K562 (cell line): Measurements from ENCODE around the gene CFAP221. TPM values are rescaled to one million over a fixed set of nuclear protein-coding genes. Genes with fewer than 3 reads are reported as not detected.

Experiments
- ATAC-seq: fragments of 200-7000 bp; cut with Tn5 transposase; 3 replicates; pipeline ENCODE4 v1.9.1; 2020; ENCODE audit warnings: moderate library complexity
- BruUV-seq: library from RNA; stranded (reverse); fragments of 400-500 nt; replicated peaks from 2 replicates; lab custom pipeline; 2021; lab: Mats Ljungman, UMichigan
- CTCF ChIA-PET: fragments of 300-600 bp; formaldehyde crosslinking; extraction: SDS; loops from one replicate; lab custom pipeline; 2021; ENCODE audit warnings: low intra/inter-chr PET ratio; lab: Yijun Ruan, JAX
- POLR2A ChIA-PET: fragments of 300-600, 350-650 bp; sonication (Branson Sonifier 250); formaldehyde crosslinking; extraction: SDS; loops from one replicate; lab custom pipeline; 2021; ENCODE audit warnings: antibody characterized with exemption, inconsistent platforms; lab: Yijun Ruan, JAX
- DNase-seq, 4 experiments: peaks; one replicate each; pipeline versions ENCODE4 v3.0.0 to v3.0.0-alpha.2; 2011 to 2018; ENCODE audit warnings: low spot score in 3 of 4, mixed read lengths in 3 of 4; ENCODE audit errors: extremely low read depth in 1 of 4
- FAIRE-seq: peaks from 2 replicates; lab custom pipeline; 2011; peaks lifted over from hg19 to GRCh38; lab: Jason Lieb, UNC
- H2AFZ ChIP-seq: 2 replicates; pipeline ENCODE4 v1.6.0; 2011; ENCODE audit warnings: low read depth, low read length, control low read depth, inconsistent platforms
- H3K27ac ChIP-seq: fragments of 200-600 bp; 3 replicates; pipeline ENCODE4 v1.8.0; 2011; ENCODE audit warnings: low read depth, mild to moderate bottlenecking, control low read depth, inconsistent platforms, low read length, moderate library complexity, mixed read lengths; ENCODE audit errors: extremely low read depth
- H3K27me3 ChIP-seq, 2 experiments: fragments of 300-600 bp in 1 of 2; 2 replicates in 1 of 2; 3 replicates in 1 of 2; pipeline versions ENCODE4 v1.6.0 to v1.8.0; 2011; ENCODE audit warnings: inconsistent platforms in 2 of 2, low read length in 2 of 2, mild to moderate bottlenecking in 1 of 2, mixed read lengths in 1 of 2, moderate library complexity in 1 of 2; ENCODE audit not compliant: control insufficient read depth in 2 of 2, insufficient read depth in 2 of 2
- H3K36me3 ChIP-seq: fragments of 300-600 bp; 3 replicates; pipeline ENCODE4 v1.8.0; 2011; ENCODE audit warnings: mild to moderate bottlenecking, low read length, inconsistent platforms; ENCODE audit not compliant: control insufficient read depth, insufficient read depth
- H3K4me1 ChIP-seq, 2 experiments: fragments of 200-600 bp in 1 of 2; replicated peaks in 1 of 2; 2 replicates in 1 of 2; 3 replicates in 1 of 2; pipeline versions ENCODE4 v1.5.1 to v1.8.0; 2011; ENCODE audit warnings: inconsistent platforms in 2 of 2, low read length in 2 of 2, mild to moderate bottlenecking in 1 of 2, mixed read lengths in 1 of 2, moderate library complexity in 1 of 2; ENCODE audit not compliant: control insufficient read depth in 2 of 2, insufficient read depth in 2 of 2
- H3K4me2 ChIP-seq: 2 replicates; pipeline ENCODE4 v1.6.1; 2011; ENCODE audit warnings: low read length, control low read depth, inconsistent platforms, mixed read lengths; ENCODE audit not compliant: insufficient read depth
- H3K4me3 ChIP-seq: fragments of 200-600 bp; sonication (generic), shearing (Covaris generic); 2 replicates; pipeline ENCODE4 v1.5.1; 2016; ENCODE audit warnings: control low read depth, inconsistent platforms
- H3K79me2 ChIP-seq: fragments of 200-600 bp; 3 replicates; pipeline ENCODE4 v1.8.0; 2011; ENCODE audit warnings: low read length, inconsistent platforms; ENCODE audit not compliant: control insufficient read depth, insufficient read depth
- H3K9ac ChIP-seq, 2 experiments: 2 replicates each; pipeline versions ENCODE4 v1.6.0 to v1.6.1; 2011; ENCODE audit warnings: low read depth in 2 of 2, low read length in 2 of 2, control low read depth in 1 of 2, inconsistent platforms in 1 of 2, mild to moderate bottlenecking in 1 of 2, mixed read lengths in 1 of 2; ENCODE audit not compliant: insufficient read depth in 1 of 2
- H3K9me1 ChIP-seq: one replicate; pipeline ENCODE4 v1.6.0; 2011; ENCODE audit warnings: inconsistent platforms, mild to moderate bottlenecking, low read length, moderate library complexity; ENCODE audit not compliant: control insufficient read depth, insufficient read depth
- H3K9me3 ChIP-seq: replicated peaks from 2 replicates; pipeline ENCODE4 v1.5.1; 2011; ENCODE audit warnings: low read depth, low read length, inconsistent platforms; ENCODE audit not compliant: control insufficient read depth, insufficient read depth
- H4K20me1 ChIP-seq: replicated peaks from 2 replicates; pipeline ENCODE4 v1.6.1; 2011; ENCODE audit warnings: low read length, inconsistent platforms, mixed read lengths; ENCODE audit not compliant: control insufficient read depth, insufficient read depth
- HMG20A ChIP-seq: fragments of 450-650 bp; formaldehyde crosslinking; conservative IDR thresholded peaks from 2 replicates; pipeline ENCODE4 v1.4.0; 2020; ENCODE audit warnings: mild to moderate bottlenecking, mixed read lengths
- STAT6 ChIP-seq: sonication (generic); formaldehyde crosslinking; IDR thresholded peaks from 2 replicates; pipeline ENCODE4 v1.8.1; 2023; ENCODE audit warnings: mild to moderate bottlenecking, missing genetic modification reagents
- WGBS: fragments of 100-300 bp; shearing (Covaris generic); methylation state at CpG from one replicate; pipeline ENCODE4 v1.1.6; 2016; ENCODE audit warnings: low coverage, mixed read lengths; ENCODE audit not compliant: insufficient coverage; ENCODE audit errors: missing lambda C conversion rate; 5-methylcytosine and 5-hydroxymethylcytosine counted together
- in situ Hi-C: fragments of 300-500 bp; cut with MboI; formaldehyde crosslinking; loops from 4 replicates; pipeline ENCODE4 v1.15.0; 2018; ENCODE audit warnings: inconsistent platforms, mixed read lengths
- intact Hi-C: fragments of 100-400 bp; cut with micrococcal nuclease; formaldehyde crosslinking; loops from 2 replicates; pipeline ENCODE4 v1.14.2; 2022
- polyA plus RNA-seq, 8 experiments: library from polyadenylated mRNA; depleted of rRNA in 4 of 8; stranded (reverse) in 5 of 8; unstranded in 3 of 8; fragments of >200 nt; fragmentation: Nextera tagmentation in 2 of 8; fragmentation: Illumina TruSeq in 1 of 8; extraction: Ambion mirVana in 2 of 8; extraction: Trizol in 1 of 8; gene quantifications; 2 replicates each; pipeline versions ENCODE4 v1.2.1 to v1.2.3, GENCODE V29; 2011 to 2014; ENCODE audit warnings: inconsistent platforms in 1 of 8, missing spikeins in 1 of 8
- total RNA-seq, 7 experiments: library from RNA; depleted of rRNA in 6 of 7; stranded (reverse); fragments of >200 nt in 6 of 7; fragmentation: Illumina TruSeq in 2 of 7; extraction: Trizol in 2 of 7; gene quantifications; 2 replicates each; pipeline versions ENCODE4 v1.2.1 to v1.2.3, GENCODE V29; 2011 to 2021; ENCODE audit warnings: low replicate concordance in 1 of 7

CFAP221 gene
- total and polyA plus RNA-seq, 9 of the 15 experiments (the other 6 are each of a cell fraction or from before 2014, with no cell fraction given): 0.09 to 1.4 (median 0.65) TPM

GRCh38 chr2:119523383-119523951, 20.8 kb upstream of the CFAP221 start:
- H3K4me3 ChIP-seq: no peak overlapping the region
- H3K79me2 ChIP-seq: no peaks in the 10 kb centered on the region
- ChIA-PET POLR2A (interaction anchor here (0.6 kb wide), 1 partner anchor 43 kb away, joined by 3 read pairs; no protein-coding TSS in a partner anchor), CTCF (no interaction called here)
- BruUV-seq: no TSS peak
- H3K27ac ChIP-seq: no peak overlapping the region
- TF ChIP-seq HMG20A (CRISPR knock-in tag) (no peak), STAT6 (no peak)
- H3K4me2 ChIP-seq: no peak overlapping the region
- ATAC-seq: no peak
- no peaks in the 10 kb centered on the region for H3K9me3 ChIP-seq
- peaks cover 13 to 36% of the 10 kb centered on the region in 2 experiments for H3K27me3 ChIP-seq
- H3K36me3 ChIP-seq: no peaks in the 10 kb centered on the region
- intact Hi-C loops (no loop called here), in situ Hi-C loops (no loop called here)
- no peak overlapping the region for H2AFZ ChIP-seq
- no peaks in the 10 kb centered on the region for H4K20me1 ChIP-seq
- H3K4me1 ChIP-seq: peaks cover 0 to 7% of the 10 kb centered on the region in 2 experiments; a peak in 1 of 5 replicates
- DNase-seq: no peak
- WGBS: 21% methylated on average over 16 of the region's 21 CpGs
- FAIRE-seq: no peak
- H3K9me1 ChIP-seq: no peaks in the 10 kb centered on the region
- no peak overlapping the region for H3K9ac ChIP-seq
